HEK293 (cell line): ENCODE data around the gene SLC17A3.

Experiments
- CTCF ChIA-PET: fragments of 350-600 bp; formaldehyde crosslinking; extraction: SDS; loops from one replicate; lab custom pipeline; 2021; ENCODE audit warnings: antibody characterized with exemption; lab: Yijun Ruan, JAX
- POLR2A ChIA-PET: fragments of 300-600 bp; formaldehyde crosslinking; extraction: SDS; loops from one replicate; lab custom pipeline; 2020; ENCODE audit warnings: antibody characterized with exemption, inconsistent platforms; lab: Yijun Ruan, JAX
- H3K27ac ChIP-seq: fragments of 200-500 bp; sonication (Bioruptor generic); 2 replicates; pipeline ENCODE4 v1.5.1; 2014; ENCODE audit warnings: low read depth, low read length, control low read depth, inconsistent platforms; ENCODE audit errors: extremely low read depth
- H3K36me3 ChIP-seq, 2 experiments: fragments of 200-500 bp in 1 of 2; sonication (Bioruptor generic) in 1 of 2; 1 replicate in 1 of 2; 2 replicates in 1 of 2; pipeline ENCODE4 v1.5.1; 2014 to 2017; ENCODE audit warnings: inconsistent platforms in 2 of 2, low read length in 2 of 2; ENCODE audit not compliant: control insufficient read depth in 2 of 2, insufficient read depth in 1 of 2
- H3K4me1 ChIP-seq: fragments of 200-500 bp; sonication (Bioruptor generic); 2 replicates; pipeline ENCODE4 v1.5.1; 2014; ENCODE audit warnings: mild to moderate bottlenecking, low read length, inconsistent platforms; ENCODE audit not compliant: control insufficient read depth, insufficient read depth
- H3K4me3 ChIP-seq: 2 replicates; pipeline ENCODE4 v1.5.1; 2011; ENCODE audit warnings: low read depth, mild to moderate bottlenecking, control low read depth, low read length, moderate library complexity
- H3K9me3 ChIP-seq: fragments of 200-500 bp; sonication (Bioruptor generic); 2 replicates; pipeline ENCODE4 v1.5.1; 2014; ENCODE audit warnings: low read depth, low read length, inconsistent platforms; ENCODE audit not compliant: control insufficient read depth, insufficient read depth
- AEBP2 ChIP-seq: fragments of 450-650 bp; formaldehyde crosslinking; IDR thresholded peaks from 2 replicates; pipeline ENCODE4 v1.5.1; 2016; ENCODE audit warnings: missing biosample characterization, missing genetic modification characterization, borderline replicate concordance
- CTCF ChIP-seq: fragments of 450-650 bp; formaldehyde crosslinking; IDR thresholded peaks from 2 replicates; pipeline ENCODE4 v1.5.1; 2016; ENCODE audit warnings: missing biosample characterization, missing genetic modification characterization
- GFI1B ChIP-seq: fragments of 450-650 bp; formaldehyde crosslinking; IDR thresholded peaks from 2 replicates; pipeline ENCODE4 v1.5.1; 2016; ENCODE audit warnings: missing biosample characterization, missing genetic modification characterization
- IKZF3 ChIP-seq: fragments of 450-650 bp; IDR thresholded peaks from 2 replicates; pipeline ENCODE4 v1.5.0; 2018; ENCODE audit warnings: missing biosample characterization, mild to moderate bottlenecking, missing genetic modification characterization, moderate library complexity
- MEIS1 ChIP-seq: sonication (generic); formaldehyde crosslinking; IDR thresholded peaks from 2 replicates; pipeline ENCODE4 v1.8.1; 2022; ENCODE audit warnings: missing genetic modification reagents, mild to moderate bottlenecking, borderline replicate concordance
- SP7 ChIP-seq: fragments of 450-650 bp; formaldehyde crosslinking; IDR thresholded peaks from 2 replicates; pipeline ENCODE4 v1.5.1; 2016; ENCODE audit warnings: missing biosample characterization, missing genetic modification characterization
- YY1 ChIP-seq: fragments of 450-650 bp; formaldehyde crosslinking; IDR thresholded peaks from 2 replicates; pipeline ENCODE4 v1.5.1; 2018; ENCODE audit warnings: missing biosample characterization, missing genetic modification characterization
- ZFP3 ChIP-seq: fragments of 450-650 bp; formaldehyde crosslinking; IDR thresholded peaks from 2 replicates; pipeline ENCODE4 v1.5.1; 2016; ENCODE audit warnings: low read depth, missing biosample characterization, missing genetic modification characterization
- ZNF112 ChIP-seq: fragments of 450-650 bp; formaldehyde crosslinking; IDR thresholded peaks from 2 replicates; pipeline ENCODE4 v1.5.0; 2017; ENCODE audit warnings: missing biosample characterization, missing genetic modification characterization
- ZNF114 ChIP-seq: fragments of 450-650 bp; formaldehyde crosslinking; IDR thresholded peaks from 2 replicates; pipeline ENCODE4 v1.5.0; 2017; ENCODE audit warnings: missing biosample characterization, missing genetic modification characterization
- ZNF121 ChIP-seq: fragments of 450-650 bp; formaldehyde crosslinking; IDR thresholded peaks from 2 replicates; pipeline ENCODE4 v1.5.1; 2016; ENCODE audit warnings: missing biosample characterization, missing genetic modification characterization
- ZNF146 ChIP-seq: fragments of 450-650 bp; formaldehyde crosslinking; IDR thresholded peaks from 2 replicates; pipeline ENCODE4 v1.5.1; 2016; ENCODE audit warnings: missing biosample characterization, missing genetic modification characterization
- ZNF19 ChIP-seq: fragments of 450-650 bp; formaldehyde crosslinking; IDR thresholded peaks from 2 replicates; pipeline ENCODE4; 2016; ENCODE audit warnings: missing biosample characterization, missing genetic modification characterization, low read depth
- ZNF211 ChIP-seq: fragments of 450-650 bp; formaldehyde crosslinking; IDR thresholded peaks from 2 replicates; pipeline ENCODE4 v1.5.1; 2016; ENCODE audit warnings: low read depth, missing biosample characterization, missing genetic modification characterization
- ZNF350 ChIP-seq: fragments of 450-650 bp; formaldehyde crosslinking; IDR thresholded peaks from 2 replicates; pipeline ENCODE4 v1.5.0; 2017; ENCODE audit warnings: missing biosample characterization, mild to moderate bottlenecking, missing genetic modification characterization
- ZNF362 ChIP-seq: fragments of 450-650 bp; formaldehyde crosslinking; IDR thresholded peaks from 2 replicates; pipeline ENCODE4 v1.5.1; 2016; ENCODE audit warnings: missing biosample characterization, missing genetic modification characterization
- ZNF366 ChIP-seq: fragments of 450-650 bp; formaldehyde crosslinking; conservative IDR thresholded peaks from 2 replicates; pipeline ENCODE4 v1.5.1; 2016; ENCODE audit warnings: missing biosample characterization, missing genetic modification characterization
- ZNF514 ChIP-seq: fragments of 450-650 bp; formaldehyde crosslinking; IDR thresholded peaks from 2 replicates; pipeline ENCODE4 v1.5.1; 2016; ENCODE audit warnings: missing biosample characterization, missing genetic modification characterization
- ZNF549 ChIP-seq: fragments of 450-650 bp; IDR thresholded peaks from 2 replicates; pipeline ENCODE4 v1.5.1; 2018; ENCODE audit warnings: missing biosample characterization, missing genetic modification characterization, mild to moderate bottlenecking, inconsistent platforms, moderate library complexity
- ZNF560 ChIP-seq: fragments of 450-650 bp; formaldehyde crosslinking; IDR thresholded peaks from 2 replicates; pipeline ENCODE4 v1.5.1; 2017; ENCODE audit warnings: missing biosample characterization, missing genetic modification characterization, borderline replicate concordance
- ZNF639 ChIP-seq: fragments of 450-650 bp; formaldehyde crosslinking; IDR thresholded peaks from 2 replicates; pipeline ENCODE4 v1.5.1; 2016; ENCODE audit warnings: missing biosample characterization, missing genetic modification characterization
- ZNF677 ChIP-seq: fragments of 450-650 bp; IDR thresholded peaks from 2 replicates; pipeline ENCODE4 v1.5.0; 2018; ENCODE audit warnings: missing biosample characterization, mild to moderate bottlenecking, missing genetic modification characterization, moderate library complexity
- ZNF707 ChIP-seq: fragments of 450-650 bp; formaldehyde crosslinking; IDR thresholded peaks from 2 replicates; pipeline ENCODE4 v1.5.1; 2016; ENCODE audit warnings: missing biosample characterization, missing genetic modification characterization
- ZXDB ChIP-seq: fragments of 450-650 bp; formaldehyde crosslinking; IDR thresholded peaks from 2 replicates; pipeline ENCODE4 v1.5.1; 2016; ENCODE audit warnings: missing biosample characterization, missing genetic modification characterization

Gene SLC17A3

GRCh38 chr6:25821341-25821740 lies 52.7 kb downstream of the SLC17A3 start:
- Histone ChIP-seq H3K4me1 (no peaks in the 10 kb centered on the region), H3K9me3 (no peaks in the 10 kb centered on the region), H3K4me3 (no peak overlapping the region), H3K27ac (no peak overlapping the region)
- POLR2A ChIA-PET: no interaction called here
- CTCF ChIA-PET: interaction anchor here (1.9 kb wide), 1 partner anchor 29 kb away, joined by 4 read pairs; no protein-coding TSS in a partner anchor
- TF ChIP-seq ZNF362 (tag by site-specific recombination) (no peak), ZNF560 (tag by site-specific recombination) (no peak), ZNF112 (tag by site-specific recombination) (no peak), YY1 (tag by site-specific recombination) (no peak), ZNF146 (tag by site-specific recombination) (no peak), SP7 (tag by site-specific recombination) (no peak), ZNF350 (tag by site-specific recombination) (no peak), IKZF3 (tag by site-specific recombination) (no peak), MEIS1 (no peak), ZNF366 (no peak), ZNF114 (no peak), ZNF211 (tag by site-specific recombination) (no peak)
- TF ChIP-seq, all 188 proteins: peak for 0
- no peaks in the 10 kb centered on the region for H3K36me3 ChIP-seq

GRCh38 chr6:25816252-25816651 lies 57.8 kb downstream of the SLC17A3 start:
- no peaks in the 10 kb centered on the region for H3K9me3 ChIP-seq
- H3K4me3 ChIP-seq: no peak overlapping the region
- ChIA-PET POLR2A (no interaction called here), CTCF (interaction anchor here (0.7 kb wide), 1 partner anchor 10 kb away, joined by 3 read pairs; no protein-coding TSS in a partner anchor)
- no peaks in the 10 kb centered on the region for H3K36me3 ChIP-seq
- H3K27ac ChIP-seq: no peak overlapping the region
- TF ChIP-seq ZNF707 (tag by site-specific recombination) (no peak), ZNF514 (no peak), ZNF677 (no peak), ZFP3 (tag by site-specific recombination) (no peak), ZNF19 (no peak), ZNF549 (no peak), ZNF121 (tag by site-specific recombination) (no peak), ZXDB (no peak), GFI1B (tag by site-specific recombination) (no peak), CTCF (tag by site-specific recombination) (no peak), AEBP2 (tag by site-specific recombination) (no peak), ZNF639 (tag by site-specific recombination) (no peak), ZNF146 (tag by site-specific recombination) (no peak)
- TF ChIP-seq, all 188 proteins: peak for 0
- no peaks in the 10 kb centered on the region for H3K4me1 ChIP-seq
